GM18873 (cell line): ENCODE results near the gene ST3GAL6.

Source experiments
- ATAC-seq: cut with Tn5 transposase; IDR thresholded peaks from one replicate; pipeline ENCODE4 v1.9.1; 2021; ENCODE audit warnings: mild to moderate bottlenecking, moderate library complexity, moderate number of reproducible peaks; ENCODE audit not compliant: unreplicated experiment, low FRiP score

Gene ST3GAL6

GRCh38 chr3:98775459-98776139, 12.5 kb downstream of the ST3GAL6 start:
- ATAC-seq = no peak

GRCh38 chr3:98776140-98776493, 13.0 kb downstream of the ST3GAL6 start:
- no peak for ATAC-seq

GRCh38 chr3:98777286-98777685, 14.1 kb downstream of the ST3GAL6 start:
- ATAC-seq = no peak

GRCh38 chr3:98777801-98778220, 14.7 kb downstream of the ST3GAL6 start:
- no peak for ATAC-seq

GRCh38 chr3:98778383-98778782, 15.2 kb downstream of the ST3GAL6 start:
- ATAC-seq = no peak

GRCh38 chr3:98778852-98779413, 15.8 kb downstream of the ST3GAL6 start:
- ATAC-seq = no peak

GRCh38 chr3:98779541-98780335, 16.6 kb downstream of the ST3GAL6 start:
- ATAC-seq = no peak

GRCh38 chr3:98780343-98780742, 17.2 kb downstream of the ST3GAL6 start:
- ATAC-seq = no peak

- no peak for ATAC-seq
These were observed 19.8 kb downstream of the ST3GAL6 start for GRCh38 chr3:98782824-98783500.

GRCh38 chr3:98784042-98784441, 20.9 kb downstream of the ST3GAL6 start:
- no peak for ATAC-seq

- no peak for ATAC-seq
These were observed 21.8 kb downstream of the ST3GAL6 start for GRCh38 chr3:98784666-98785600.

GRCh38 chr3:98786364-98787006, 23.3 kb downstream of the ST3GAL6 start:
- no peak for ATAC-seq

- no peak for ATAC-seq
These were observed 24.0 kb downstream of the ST3GAL6 start for GRCh38 chr3:98787181-98787580.

GRCh38 chr3:98788651-98789050, 25.5 kb downstream of the ST3GAL6 start:
- ATAC-seq = no peak

GRCh38 chr3:98791341-98792325, 28.5 kb downstream of the ST3GAL6 start:
- ATAC-seq = no peak

- no peak for ATAC-seq
These were observed 30.8 kb downstream of the ST3GAL6 start for GRCh38 chr3:98793971-98794370.

- no peak for ATAC-seq
These were observed 33.2 kb downstream of the ST3GAL6 start for GRCh38 chr3:98796334-98796733.

GRCh38 chr3:98797905-98798304, 34.8 kb downstream of the ST3GAL6 start:
- no peak for ATAC-seq
